Lung microvascular endothelial cell (primary cell): Measurements from ENCODE around the gene TTI1. TPM values are rescaled to one million over a fixed set of nuclear protein-coding genes. Genes with fewer than 3 reads are reported as not detected.

Source experiments
- DNase-seq, 2 donors: peaks; one replicate each; pipeline versions ENCODE4 v3.0.0 to v3.0.0-alpha.2; 2010; ENCODE audit warnings: low read depth in 2 of 2
- total RNA-seq: library from RNA; depleted of rRNA; stranded (reverse); fragments of >200 nt; gene quantifications from 2 replicates; pipeline ENCODE4 v1.2.1, GENCODE V29; 2014

The TTI1 gene
- 12.0 and 14.7 TPM in 2 replicates for total RNA-seq

DNA sequence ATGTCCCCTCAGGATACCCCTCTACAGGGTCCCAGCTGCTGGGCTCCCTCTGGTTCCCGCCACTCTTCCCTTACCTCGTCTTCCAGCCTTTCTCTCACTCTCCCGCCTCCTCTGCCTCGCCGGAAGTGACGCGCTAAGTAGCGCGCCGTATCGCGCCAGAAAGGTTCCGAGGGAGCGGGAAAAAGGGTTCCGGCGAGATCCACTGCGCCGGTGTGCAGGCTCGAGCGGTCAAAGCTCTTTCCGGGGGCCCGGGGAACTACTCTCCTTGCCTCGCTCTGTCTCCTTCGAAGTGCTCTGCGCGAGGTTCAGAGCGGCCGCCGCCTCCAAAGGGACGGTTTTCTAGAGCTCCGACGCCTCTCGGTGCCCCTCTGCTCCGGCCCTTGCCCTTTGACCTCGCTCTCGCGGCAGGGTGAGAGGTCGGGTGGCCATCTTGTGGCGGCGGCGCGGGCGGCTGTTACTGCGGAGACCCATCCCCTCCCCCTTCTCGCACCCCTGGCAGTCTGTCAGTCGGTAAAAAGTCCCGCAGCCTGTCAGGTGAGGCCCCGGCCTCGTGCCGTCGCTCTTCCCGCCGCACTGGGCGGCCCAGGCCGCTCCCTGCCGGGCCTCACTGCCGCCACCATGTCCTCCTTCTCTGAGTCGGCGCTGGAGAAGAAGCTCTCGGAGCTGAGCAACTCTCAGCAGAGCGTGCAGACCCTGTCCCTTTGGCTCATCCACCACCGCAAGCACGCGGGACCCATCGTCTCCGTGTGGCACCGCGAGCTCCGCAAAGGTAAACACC is at the start of gene TTI1, which contains the start of gene RPRD1B:
Gene TTI1, minus strand, starts transcription at position 127 of the 778 bp plus-strand sequence. CDS start 19,640 bp downstream, outside the sequence.
Gene RPRD1B, plus strand, starts transcription at position 417 of the 778 bp plus-strand sequence. Its CDS starts 202 bp downstream, at position 619.
- DNase-seq: peak; percentile 90 to 92

GRCh38 chr20:38082894-38083293 is 49.6 kb upstream of the TTI1 start:
- no peak for DNase-seq

DNA sequence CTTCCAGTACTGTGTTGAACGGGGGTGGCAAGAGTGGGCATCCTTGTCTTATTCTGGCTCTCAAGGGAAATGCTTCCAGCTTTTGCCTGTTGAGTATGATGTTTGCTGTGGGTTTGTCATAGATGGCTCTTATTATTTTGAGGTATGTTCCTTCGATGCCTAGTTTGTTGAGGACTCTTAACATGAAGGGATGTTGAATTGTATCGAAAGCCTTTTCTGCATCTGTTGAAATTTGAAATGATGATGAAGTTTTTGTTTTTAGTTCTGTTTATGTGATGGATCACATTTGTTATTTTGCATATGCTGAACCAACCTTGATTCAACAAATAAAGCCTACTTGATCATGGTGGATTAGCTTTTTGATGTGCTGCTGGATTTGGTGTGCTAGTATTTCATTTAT is 48.3 kb upstream of the TTI1 start:
- DNase-seq: no peak

- no peak for DNase-seq
Observed at GRCh38 chr20:38079353-38079752, 46.1 kb upstream of the TTI1 start.

GRCh38 chr20:38078084-38078483 is 44.8 kb upstream of the TTI1 start:
- DNase-seq: no peak

DNA sequence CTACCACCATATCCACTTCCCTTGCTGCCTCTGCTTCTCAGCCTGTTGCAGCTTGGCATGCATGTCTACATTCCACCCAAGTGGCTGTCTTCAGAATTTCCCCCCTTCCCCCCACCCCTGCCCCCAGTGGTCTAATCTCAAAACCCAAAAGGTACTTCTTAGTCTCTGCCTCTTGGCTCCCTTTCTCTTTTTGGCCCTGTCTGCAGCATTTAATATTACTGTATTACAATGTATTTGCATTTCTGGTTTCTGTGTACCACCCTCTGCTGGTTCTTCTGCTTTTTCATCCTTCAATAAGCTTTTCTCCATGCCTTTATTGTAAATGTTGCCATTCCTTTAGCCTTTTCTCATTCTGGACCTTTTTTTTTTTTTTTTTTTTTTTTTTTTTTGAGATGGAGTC is 43.3 kb upstream of the TTI1 start:
- DNase-seq: no peak

- no peak for DNase-seq
Observed at GRCh38 chr20:38075161-38075998, 42.1 kb upstream of the TTI1 start.

DNA sequence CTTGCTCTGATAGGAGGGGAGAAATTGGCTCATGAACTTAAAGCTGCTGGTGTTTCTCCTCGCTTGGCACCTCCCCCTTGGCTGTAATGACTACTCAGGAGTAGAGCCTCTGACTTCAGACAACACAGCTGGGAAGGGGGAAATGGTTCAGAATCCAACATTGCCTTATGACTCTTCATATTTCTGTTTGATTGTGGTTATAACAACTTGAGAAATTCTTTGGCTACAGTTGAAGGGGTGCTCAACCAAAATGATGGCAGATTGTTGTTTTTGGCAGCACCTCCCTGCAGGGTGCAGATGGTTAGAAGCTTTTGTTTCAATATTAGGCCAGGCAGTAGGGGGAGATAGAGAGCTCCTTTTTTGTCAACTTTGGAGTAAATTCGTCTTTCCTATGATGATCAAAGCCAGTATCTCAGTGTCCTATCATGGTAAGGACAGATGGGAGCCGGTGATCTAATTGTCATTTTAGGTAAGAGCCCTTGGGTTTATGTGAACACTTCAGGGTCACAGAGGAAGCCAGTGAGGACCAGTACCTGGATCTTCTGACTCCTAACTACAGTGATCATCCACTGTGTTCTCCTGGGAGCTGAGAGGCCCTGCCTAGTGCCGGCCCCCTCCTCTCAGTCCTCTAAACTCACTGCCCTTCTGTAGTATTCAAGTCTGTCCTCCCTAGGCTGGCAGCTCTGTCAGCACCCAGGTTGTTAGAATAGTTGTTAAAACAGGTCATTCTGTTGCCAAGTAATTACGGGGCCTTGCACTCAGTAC is 40.2 kb upstream of the TTI1 start:
- DNase-seq: peak; percentile 72 to 91

DNA sequence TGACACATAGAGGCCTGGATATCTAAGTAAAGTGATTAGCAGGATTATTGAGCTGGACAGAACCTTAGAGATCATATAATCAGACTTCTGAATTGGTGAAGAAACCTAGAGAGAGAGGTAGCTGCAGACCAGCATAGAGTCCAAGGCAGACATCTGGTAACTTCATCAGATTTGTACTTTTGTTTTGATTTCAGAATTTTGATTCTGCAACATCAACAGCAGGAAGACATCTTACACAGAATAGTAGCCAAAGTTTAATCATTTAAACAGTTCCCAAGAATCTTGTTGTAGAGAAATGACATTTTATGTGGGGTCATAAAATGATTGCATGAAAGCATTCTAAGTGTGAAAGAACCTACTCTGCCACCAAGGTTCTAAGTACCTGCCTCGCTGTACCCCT is 39.6 kb upstream of the TTI1 start:
- no peak for DNase-seq

GRCh38 chr20:38067717-38068365 is 34.6 kb upstream of the TTI1 start:
- no peak for DNase-seq

DNA sequence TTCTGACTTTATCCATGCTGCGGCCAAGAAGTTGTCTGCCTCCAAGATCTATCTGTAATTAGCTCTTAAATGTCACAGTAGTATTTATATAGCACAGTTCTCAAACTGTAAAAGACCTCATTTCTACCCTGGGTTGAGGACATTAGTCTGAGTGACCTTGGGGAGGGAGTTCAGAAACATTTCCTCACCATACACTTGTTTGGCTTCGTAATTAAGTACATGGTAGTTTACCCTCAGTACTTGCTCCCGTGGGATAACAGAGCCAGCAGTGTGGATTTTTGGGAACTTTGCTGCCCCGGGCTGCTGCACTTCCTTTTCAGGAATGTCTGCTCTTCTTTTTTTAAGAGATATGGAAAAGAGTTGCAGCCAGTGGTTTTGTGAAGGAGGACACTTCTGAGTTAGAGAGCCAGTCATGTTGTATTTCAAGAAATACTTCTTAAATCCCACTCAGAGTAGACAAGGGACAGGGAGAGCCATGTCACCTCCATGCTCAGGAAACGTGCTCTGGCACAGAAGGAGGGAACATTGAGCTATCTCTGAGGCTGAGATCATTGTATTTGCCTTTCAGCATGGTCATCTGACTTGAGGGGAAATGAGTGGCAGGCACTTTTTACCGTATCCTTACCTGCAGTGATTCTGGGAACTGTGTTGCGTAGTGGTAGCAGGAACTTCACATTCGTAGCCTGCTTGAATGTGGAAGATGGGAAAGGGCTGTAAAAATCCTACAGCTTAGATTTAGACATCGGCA is 33.9 kb upstream of the TTI1 start:
- peak in 1 of 2 donors; percentile 23 for DNase-seq

DNA sequence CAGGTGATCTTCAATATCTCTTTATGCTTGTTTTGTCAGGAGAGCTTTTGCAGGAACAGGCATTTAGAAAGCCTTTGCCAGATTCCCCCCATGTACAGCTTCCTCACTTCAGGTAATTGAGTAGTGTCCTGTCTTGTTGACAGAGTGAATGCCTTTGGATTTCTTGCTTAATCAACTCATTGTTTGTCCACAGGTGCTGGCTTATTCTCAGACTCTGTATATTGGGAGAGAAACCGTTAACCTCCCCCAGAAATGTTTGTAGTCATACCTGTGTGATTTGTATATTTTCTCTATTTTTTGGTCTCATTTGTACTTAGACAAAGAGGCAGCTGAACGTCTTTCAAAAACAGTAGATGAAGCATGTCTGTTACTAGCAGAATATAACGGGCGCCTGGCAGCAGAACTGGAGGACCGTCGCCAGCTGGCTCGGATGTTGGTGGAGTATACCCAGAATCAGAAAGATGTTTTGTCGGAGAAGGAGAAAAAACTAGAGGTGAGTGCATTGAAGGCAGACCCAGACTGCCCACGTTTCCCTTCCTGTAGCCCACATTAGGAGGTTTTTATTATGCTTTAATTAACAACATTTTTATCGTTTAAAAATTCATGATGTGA is 32.6 kb upstream of the TTI1 start:
- DNase-seq: no peak

- no peak for DNase-seq
Observed at GRCh38 chr20:38063911-38064530, 30.8 kb upstream of the TTI1 start.

DNA sequence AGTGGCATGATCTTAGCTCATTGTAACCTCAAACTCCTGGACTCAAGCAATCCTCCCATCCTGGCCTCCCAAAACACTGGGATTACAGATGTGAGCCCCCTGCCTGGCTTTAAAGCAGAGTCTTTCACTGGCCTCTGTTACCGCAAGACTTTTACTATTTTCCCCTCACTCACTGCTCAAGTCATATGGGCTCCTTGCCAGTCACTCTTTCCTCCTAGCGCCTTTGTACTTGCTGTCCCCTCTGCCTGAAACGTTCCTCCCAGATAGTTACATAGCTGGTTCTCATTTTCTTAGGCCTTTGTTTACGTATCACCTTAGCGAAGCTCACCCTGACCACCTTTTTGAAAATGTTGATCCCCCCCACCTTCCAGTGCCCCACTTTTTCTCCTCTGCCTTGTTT is 29.6 kb upstream of the TTI1 start:
- DNase-seq: no peak

DNA sequence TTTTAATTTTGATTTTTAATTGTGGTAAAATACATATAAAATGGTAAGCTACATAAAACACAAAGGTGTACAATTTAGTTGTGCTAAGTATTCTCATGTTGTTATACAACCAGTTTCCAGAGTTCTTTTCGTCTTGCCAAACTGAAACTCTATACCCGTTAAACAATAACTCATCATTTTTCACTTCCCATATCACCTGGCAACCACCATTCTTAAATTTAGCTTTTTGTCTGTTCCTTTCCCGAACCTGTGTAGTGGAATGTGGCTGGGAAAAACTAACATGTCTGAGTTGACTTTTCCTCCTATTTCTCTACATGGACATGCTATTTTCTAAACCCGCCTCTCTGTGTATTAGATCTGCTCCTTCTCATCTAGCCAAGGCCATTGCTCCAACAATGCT is 27.9 kb upstream of the TTI1 start:
- DNase-seq: peak in 1 of 2 donors; percentile 30

- no peak for DNase-seq
Observed at GRCh38 chr20:38060536-38060935, 27.3 kb upstream of the TTI1 start.

DNA sequence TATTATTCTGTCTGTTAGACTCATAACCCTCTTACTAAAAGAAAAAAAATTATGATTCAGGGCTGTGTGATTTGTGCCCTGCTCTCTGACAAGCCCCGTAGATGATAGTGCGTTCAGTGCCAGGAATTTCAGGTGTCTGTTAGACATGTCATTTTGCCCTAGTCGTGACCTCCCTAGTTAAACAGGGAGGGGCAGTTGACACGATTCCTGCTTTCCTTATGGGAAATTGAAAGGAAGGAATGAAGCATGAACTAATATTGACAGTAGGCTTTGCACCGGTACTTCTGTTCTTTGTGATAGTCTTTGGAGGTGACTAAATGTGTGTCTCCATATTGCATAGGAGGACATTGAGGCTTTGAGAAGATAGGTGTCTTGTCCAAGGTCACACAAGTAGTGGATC is 26.6 kb upstream of the TTI1 start:
- DNase-seq: no peak

DNA sequence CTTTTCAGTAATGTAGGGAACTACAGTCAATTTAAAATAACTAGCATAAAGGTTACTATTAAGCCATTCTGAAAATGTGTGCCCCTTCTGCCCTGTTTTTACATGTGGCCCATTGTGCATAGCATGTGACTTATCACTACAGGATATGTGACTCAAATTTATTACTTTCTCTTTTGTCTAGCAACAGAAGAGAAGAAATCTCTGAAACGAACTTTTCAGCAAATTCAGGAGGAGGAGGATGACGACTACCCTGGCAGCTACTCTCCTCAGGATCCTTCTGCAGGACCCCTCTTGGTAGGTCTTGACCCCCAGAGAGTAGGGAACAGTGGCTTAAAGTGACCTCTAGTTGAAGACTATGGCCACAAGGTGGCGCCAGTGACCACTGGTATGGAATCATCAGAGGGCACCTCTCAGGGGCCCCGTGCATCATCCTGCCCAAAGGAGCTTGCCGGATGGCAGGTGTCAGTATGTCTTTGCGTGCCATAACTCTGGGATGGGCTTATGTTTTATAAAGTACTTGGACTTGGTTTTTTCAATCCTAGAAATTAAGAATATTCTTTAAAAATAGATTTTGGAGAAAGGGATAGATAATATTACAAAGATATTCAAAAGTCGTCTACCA is 24.2 kb upstream of the TTI1 start:
- peak; percentile 73 to 87 for DNase-seq

GRCh38 chr20:38055848-38056247 is 22.6 kb upstream of the TTI1 start:
- DNase-seq: no peak
